BLaER1 (cell line): ENCODE results near the gene SEC14L3.

Source experiments
- H3K27ac ChIP-seq: shearing (Covaris generic); formaldehyde crosslinking; 2 replicates; pipeline ENCODE4 v1.8.1; 2022
- H3K27me3 ChIP-seq: shearing (Covaris generic); formaldehyde crosslinking; 2 replicates; pipeline ENCODE4 v1.8.1; 2022
- H3K36me3 ChIP-seq: shearing (Covaris generic); formaldehyde crosslinking; 2 replicates; pipeline ENCODE4 v1.8.1; 2022
- H3K4me1 ChIP-seq: shearing (Covaris generic); formaldehyde crosslinking; 2 replicates; pipeline ENCODE4 v1.8.1; 2022
- H3K4me2 ChIP-seq: shearing (Covaris generic); formaldehyde crosslinking; 2 replicates; pipeline ENCODE4 v1.8.1; 2022
- H3K4me3 ChIP-seq: shearing (Covaris generic); formaldehyde crosslinking; 2 replicates; pipeline ENCODE4 v1.8.1; 2022
- H3K9ac ChIP-seq: shearing (Covaris generic); formaldehyde crosslinking; 2 replicates; pipeline ENCODE4 v1.8.1; 2022
- H3K9me3 ChIP-seq: shearing (Covaris generic); formaldehyde crosslinking; 2 replicates; pipeline ENCODE4 v1.8.1; 2022
- H4K20me1 ChIP-seq: shearing (Covaris generic); formaldehyde crosslinking; 2 replicates; pipeline ENCODE4 v1.8.1; 2022
- Cebpa-rat ChIP-seq: shearing (Covaris generic); IDR thresholded peaks from 2 replicates; pipeline ENCODE4 v1.8.1; 2022

SEC14L3 gene

GRCh38 chr22:30416837-30417236 is 55.0 kb downstream of the SEC14L3 start:
- H3K27ac ChIP-seq: no peak overlapping the region
- H4K20me1 ChIP-seq: no peaks in the 10 kb centered on the region
- no peak overlapping the region for H3K4me2 ChIP-seq
- no peaks in the 10 kb centered on the region for H3K27me3 ChIP-seq
- peaks cover 91% of the 10 kb centered on the region for H3K36me3 ChIP-seq
- no peaks in the 10 kb centered on the region for H3K9me3 ChIP-seq
- H3K4me1 ChIP-seq: peaks cover 7% of the 10 kb centered on the region
- H3K4me3 ChIP-seq: no peak overlapping the region
- no peak for TF ChIP-seq Cebpa-rat
- H3K9ac ChIP-seq: no peak overlapping the region

- H3K4me3 ChIP-seq: no peak overlapping the region
- H3K27ac ChIP-seq: no peak overlapping the region
- no peak overlapping the region for H3K4me2 ChIP-seq
- H4K20me1 ChIP-seq: no peaks in the 10 kb centered on the region
- peaks cover 3% of the 10 kb centered on the region for H3K4me1 ChIP-seq
- H3K9ac ChIP-seq: no peak overlapping the region
- H3K27me3 ChIP-seq: no peaks in the 10 kb centered on the region
- H3K36me3 ChIP-seq: peaks cover 96% of the 10 kb centered on the region
- no peak for TF ChIP-seq Cebpa-rat
- no peaks in the 10 kb centered on the region for H3K9me3 ChIP-seq
These were observed 55.4 kb downstream of the SEC14L3 start for GRCh38 chr22:30416403-30416802.

GRCh38 chr22:30414525-30415047 is 57.2 kb downstream of the SEC14L3 start:
- H3K9ac ChIP-seq: no peak overlapping the region
- no peak overlapping the region for H3K4me2 ChIP-seq
- no peaks in the 10 kb centered on the region for H3K27me3 ChIP-seq
- no peak overlapping the region for H3K4me3 ChIP-seq
- H4K20me1 ChIP-seq: no peaks in the 10 kb centered on the region
- H3K4me1 ChIP-seq: no peaks in the 10 kb centered on the region
- H3K27ac ChIP-seq: no peak overlapping the region
- no peaks in the 10 kb centered on the region for H3K9me3 ChIP-seq
- peaks cover 98% of the 10 kb centered on the region for H3K36me3 ChIP-seq
- no peak for TF ChIP-seq Cebpa-rat

GRCh38 chr22:30413745-30414524 is 57.9 kb downstream of the SEC14L3 start:
- Histone ChIP-seq H3K4me1 (no peaks in the 10 kb centered on the region), H3K27ac (no peak overlapping the region), H3K9ac (no peak overlapping the region), H3K27me3 (no peaks in the 10 kb centered on the region), H3K36me3 (peaks cover 100% of the 10 kb centered on the region), H3K9me3 (no peaks in the 10 kb centered on the region), H3K4me3 (no peak overlapping the region), H3K4me2 (no peak overlapping the region), H4K20me1 (no peaks in the 10 kb centered on the region)
- TF ChIP-seq Cebpa-rat: no peak

GRCh38 chr22:30413001-30413400 is 58.8 kb downstream of the SEC14L3 start:
- Histone ChIP-seq H3K9ac (no peak overlapping the region), H4K20me1 (no peaks in the 10 kb centered on the region), H3K4me1 (no peaks in the 10 kb centered on the region), H3K4me2 (no peak overlapping the region), H3K27me3 (no peaks in the 10 kb centered on the region), H3K36me3 (peaks cover 100% of the 10 kb centered on the region), H3K4me3 (no peak overlapping the region), H3K9me3 (no peaks in the 10 kb centered on the region), H3K27ac (no peak overlapping the region)
- no peak for TF ChIP-seq Cebpa-rat

GRCh38 chr22:30411780-30412179 is 60.0 kb downstream of the SEC14L3 start:
- H3K4me3 ChIP-seq: no peak overlapping the region
- no peaks in the 10 kb centered on the region for H3K27me3 ChIP-seq
- H3K27ac ChIP-seq: no peak overlapping the region
- peaks cover 100% of the 10 kb centered on the region for H3K36me3 ChIP-seq
- H3K4me1 ChIP-seq: no peaks in the 10 kb centered on the region
- no peak for TF ChIP-seq Cebpa-rat
- no peaks in the 10 kb centered on the region for H3K9me3 ChIP-seq
- H4K20me1 ChIP-seq: no peaks in the 10 kb centered on the region
- H3K9ac ChIP-seq: no peak overlapping the region
- H3K4me2 ChIP-seq: no peak overlapping the region
